GM19328 (cell line): Measurements from ENCODE around the gene DAPP1.

Experiments
- ATAC-seq: cut with Tn5 transposase; IDR thresholded peaks from one replicate; pipeline ENCODE4 v1.9.1; 2021; ENCODE audit warnings: mild to moderate bottlenecking, moderate library complexity; ENCODE audit not compliant: unreplicated experiment

The DAPP1 gene

GRCh38 chr4:99852199-99852749, 35.6 kb downstream of the DAPP1 start:
- no peak for ATAC-seq

GRCh38 chr4:99853190-99853589, 36.6 kb downstream of the DAPP1 start:
- ATAC-seq: no peak

DNA sequence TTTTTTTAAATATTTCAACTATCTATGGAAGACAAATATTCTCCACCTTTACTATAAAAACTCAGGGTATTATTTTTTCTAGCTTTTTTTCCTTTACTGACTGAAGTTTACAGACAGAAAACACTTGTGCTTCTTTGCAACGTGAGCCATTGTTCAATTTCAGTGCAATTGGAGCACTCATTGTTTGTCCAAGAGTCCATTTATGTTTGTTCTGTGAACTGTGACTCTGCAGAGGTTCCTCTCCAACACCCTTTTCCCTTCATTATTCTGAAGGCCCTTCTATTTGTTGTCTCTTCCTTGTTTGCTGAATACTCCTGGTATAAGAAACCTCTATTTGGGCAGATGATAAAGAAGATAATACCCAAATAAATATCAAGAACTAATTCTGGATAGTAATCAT, 37.4 kb downstream of the DAPP1 start:
- ATAC-seq: no peak

- peak; percentile 48 for ATAC-seq
These were observed 39.1 kb downstream of the DAPP1 start for GRCh38 chr4:99855678-99856077.

- no peak for ATAC-seq
These were observed 39.5 kb downstream of the DAPP1 start for GRCh38 chr4:99856166-99856565.

DNA sequence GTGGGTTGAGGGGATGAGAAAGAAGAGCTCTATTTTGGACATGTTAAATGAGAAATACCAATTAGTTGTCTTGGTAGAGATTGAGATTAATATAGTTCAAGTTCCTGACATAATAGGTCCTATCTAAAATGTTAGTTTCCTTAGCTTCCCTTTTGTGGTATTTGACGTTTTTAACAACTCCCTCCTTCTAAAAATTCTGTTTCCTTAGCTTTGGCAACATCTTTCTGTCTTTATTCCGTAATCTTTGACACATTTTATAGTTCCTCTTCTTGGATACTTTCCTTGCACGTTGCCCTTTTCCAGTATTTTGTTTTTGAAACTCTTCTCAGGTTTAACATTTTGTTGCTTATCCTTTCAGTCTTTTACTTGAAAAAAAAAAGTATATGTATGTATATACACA, 40.7 kb downstream of the DAPP1 start:
- ATAC-seq: no peak

DNA sequence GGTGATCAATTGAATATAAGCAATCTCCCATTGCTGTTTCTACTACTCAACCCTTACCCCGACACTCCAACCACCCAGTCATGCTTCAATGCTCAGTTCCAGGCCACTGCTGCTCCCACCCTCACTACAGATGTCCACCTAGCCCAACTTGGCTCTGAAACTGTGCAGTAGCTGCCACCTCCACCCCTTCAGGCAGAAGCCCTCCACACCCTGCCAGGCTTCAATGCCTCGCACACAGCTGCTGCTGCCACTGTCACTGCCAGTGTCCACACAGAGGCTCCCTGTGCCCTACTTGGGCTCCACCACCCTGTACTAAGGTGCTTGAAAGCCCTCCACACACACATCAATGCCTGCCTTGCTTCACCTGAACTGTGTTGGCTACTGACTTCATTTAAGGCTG, 43.0 kb downstream of the DAPP1 start:
- ATAC-seq: no peak

DNA sequence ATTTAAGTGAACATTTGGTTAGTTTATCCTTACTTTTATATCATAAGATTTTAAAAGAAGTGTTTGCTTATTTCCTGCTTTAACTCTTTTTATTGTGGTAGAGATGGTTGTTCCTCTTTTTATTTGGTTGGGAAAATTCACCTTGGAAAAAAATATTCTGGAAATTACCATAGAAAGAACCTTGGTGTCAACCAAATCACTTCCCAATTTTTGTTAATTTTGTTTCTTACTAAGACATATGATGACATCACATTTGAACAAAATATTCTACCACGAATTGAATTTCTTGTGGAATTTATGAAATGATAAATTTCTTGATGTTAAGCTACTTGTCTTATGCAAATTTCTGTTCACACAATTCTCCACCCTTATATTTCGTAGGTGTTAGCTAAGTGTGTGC, 43.9 kb downstream of the DAPP1 start:
- no peak for ATAC-seq

- no peak for ATAC-seq
These were observed 44.7 kb downstream of the DAPP1 start for GRCh38 chr4:99861120-99861905.

DNA sequence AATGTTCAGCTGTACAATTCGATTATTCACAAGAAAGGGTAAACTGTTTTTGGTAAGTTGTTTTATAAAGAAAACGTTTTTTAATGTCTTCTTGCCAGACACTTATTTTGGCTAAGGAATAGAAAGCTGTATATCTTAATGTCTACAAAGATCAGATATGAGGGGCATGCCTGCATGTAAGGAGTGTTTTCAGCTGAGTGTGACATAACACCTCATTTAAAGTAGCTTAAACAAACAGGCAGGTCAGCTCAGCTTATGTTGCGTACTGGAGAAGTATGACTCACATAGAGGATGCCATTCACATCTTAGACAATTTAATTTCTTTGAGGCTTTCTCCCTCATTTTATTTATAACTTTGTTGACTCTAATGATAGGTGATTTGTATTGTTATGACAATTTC, 47.2 kb downstream of the DAPP1 start:
- no peak for ATAC-seq

DNA sequence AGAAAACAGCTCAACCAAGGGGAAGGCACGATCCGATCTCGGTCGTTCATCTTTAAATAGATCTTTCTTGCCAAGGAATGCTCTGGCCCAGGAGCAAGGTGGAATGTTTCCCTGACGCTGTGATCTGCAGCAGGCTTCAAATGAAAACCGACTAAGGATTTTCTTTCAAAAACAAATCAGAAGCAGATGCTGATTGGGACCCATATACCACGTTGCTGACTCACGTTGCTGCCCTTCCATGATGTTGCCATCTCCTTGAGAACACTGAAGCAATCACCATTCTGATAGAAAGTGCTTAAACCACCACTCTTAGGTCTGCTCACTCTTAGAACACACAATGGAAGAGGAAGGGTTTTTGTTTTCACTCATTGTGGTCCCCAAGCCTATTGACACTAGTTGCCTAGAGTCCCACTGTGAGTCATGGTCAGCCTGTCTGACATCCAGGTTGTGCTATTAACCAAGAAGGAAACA, 51.5 kb downstream of the DAPP1 start:
- no peak for ATAC-seq

GRCh38 chr4:99872570-99872969, 55.9 kb downstream of the DAPP1 start:
- ATAC-seq: no peak

DNA sequence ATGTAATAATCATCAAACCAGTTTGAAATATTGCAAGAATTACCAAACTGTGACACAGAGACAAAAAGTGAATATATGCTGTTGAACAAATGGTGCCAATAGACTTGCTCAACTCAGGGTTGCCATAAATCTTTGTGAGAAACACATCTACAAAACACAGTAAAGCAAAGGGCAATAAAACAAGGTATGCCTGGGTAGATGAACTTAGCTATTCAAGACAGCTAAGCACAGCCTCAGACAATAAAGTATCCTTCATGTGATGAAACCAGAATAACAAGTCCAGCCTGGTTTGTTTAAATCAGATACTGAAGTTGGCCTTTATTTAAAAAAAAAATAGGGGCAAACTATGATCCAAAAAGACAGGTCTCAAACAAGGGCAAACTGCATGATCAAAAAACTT, 58.4 kb downstream of the DAPP1 start:
- no peak for ATAC-seq

DNA sequence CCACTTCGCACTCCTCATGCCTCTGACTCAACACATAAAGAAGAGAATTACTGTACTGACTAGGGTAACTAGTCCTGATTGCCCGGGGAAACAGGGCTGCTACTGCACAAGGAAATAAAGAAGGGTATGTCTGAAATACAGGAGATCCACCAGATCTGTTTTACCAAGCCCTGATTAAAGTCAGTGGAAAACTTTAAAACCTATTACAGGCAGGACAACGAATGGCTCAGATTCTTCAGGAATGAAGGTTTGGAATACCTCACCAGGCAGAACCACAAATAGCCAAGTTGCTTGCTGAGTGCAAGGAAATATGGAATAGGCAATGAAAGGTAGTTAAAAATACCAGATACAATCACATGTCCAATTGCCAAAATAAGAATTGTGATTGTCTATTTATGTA, 60.3 kb downstream of the DAPP1 start:
- no peak for ATAC-seq

DNA sequence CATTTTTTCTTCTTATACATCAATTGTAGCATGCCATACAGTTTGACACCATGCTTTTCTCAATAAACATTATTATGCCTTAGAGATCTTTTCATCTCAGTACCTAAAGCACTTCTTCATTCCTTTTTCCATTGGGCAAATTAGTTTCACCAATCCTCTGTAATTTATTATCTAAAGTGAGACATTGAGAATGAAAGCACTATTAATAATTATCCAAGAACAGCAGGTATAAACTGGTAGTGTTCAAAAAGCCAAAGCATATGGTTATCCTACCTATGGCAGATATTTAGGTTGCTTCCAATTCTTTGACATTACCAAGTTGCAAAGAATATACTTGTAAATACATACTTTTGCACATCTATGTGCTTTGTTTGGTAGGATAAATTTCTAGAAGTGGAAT, 62.0 kb downstream of the DAPP1 start:
- no peak for ATAC-seq

DNA sequence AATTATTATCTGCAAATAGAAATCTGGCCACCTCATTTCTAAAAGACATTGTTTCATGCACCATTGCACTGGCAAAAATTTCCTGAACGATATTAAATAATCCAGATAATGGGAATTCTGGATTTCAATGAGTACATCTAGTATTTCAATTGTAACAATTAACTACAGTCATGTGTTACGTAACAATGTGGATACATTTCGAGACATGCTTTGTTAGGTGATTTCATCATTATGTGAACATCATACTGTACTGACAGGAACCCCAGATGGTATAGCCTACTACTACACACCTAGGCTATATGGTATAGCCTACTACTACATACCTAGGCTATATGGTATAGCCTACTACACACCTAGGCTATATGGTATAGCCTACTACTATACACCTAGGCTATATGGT, 62.8 kb downstream of the DAPP1 start:
- no peak for ATAC-seq

- ATAC-seq: no peak
These were observed 68.5 kb downstream of the DAPP1 start for GRCh38 chr4:99885063-99885664.

DNA sequence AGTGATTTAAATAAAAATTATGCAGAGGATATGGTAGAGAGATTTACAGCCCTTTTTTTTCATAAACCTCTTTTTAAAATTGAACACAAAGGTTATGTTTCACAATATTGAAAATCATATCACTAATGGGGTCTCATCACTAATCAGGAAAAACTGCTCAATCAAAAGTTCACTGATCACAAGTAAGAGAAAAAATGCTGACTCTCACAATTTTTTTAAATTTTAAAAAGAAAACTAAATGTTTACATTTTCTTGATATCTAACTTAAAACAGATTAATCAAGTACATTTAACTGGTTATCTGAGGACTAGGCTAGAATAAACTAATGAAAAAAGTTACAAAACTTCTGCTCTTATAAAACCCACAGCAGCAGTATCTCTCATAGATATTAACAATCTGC, 69.1 kb downstream of the DAPP1 start:
- ATAC-seq: no peak

GRCh38 chr4:99886146-99886545, 69.5 kb downstream of the DAPP1 start:
- no peak for ATAC-seq

GRCh38 chr4:99887837-99888236, 71.2 kb downstream of the DAPP1 start:
- no peak for ATAC-seq

DNA sequence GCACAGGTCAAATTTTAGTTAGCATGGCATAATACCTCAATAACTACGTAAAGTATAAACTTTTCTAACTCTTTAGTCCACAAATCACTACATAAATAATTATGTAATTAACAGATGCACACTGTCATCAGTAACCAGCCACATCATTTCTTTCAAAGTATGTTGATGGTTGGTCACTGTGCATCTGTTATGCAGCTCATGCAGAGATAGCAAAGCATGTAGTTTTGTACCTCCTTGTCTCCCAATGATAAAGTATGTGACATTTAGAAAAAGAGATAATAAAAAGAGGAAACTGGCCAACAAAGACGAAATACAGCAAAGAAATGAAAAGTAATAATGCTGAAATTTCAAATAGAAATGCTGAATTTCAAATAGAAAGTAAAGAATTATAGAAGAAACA, 74.7 kb downstream of the DAPP1 start:
- ATAC-seq: no peak

- ATAC-seq: no peak
These were observed 76.4 kb downstream of the DAPP1 start for GRCh38 chr4:99893029-99893428.

- ATAC-seq: peak; percentile 1
These were observed 77.2 kb downstream of the DAPP1 start for GRCh38 chr4:99893839-99894160.
